Choroid plexus epithelial cell (primary cell): ENCODE data around the gene OXER1.

ENCODE experiments used
- DNase-seq: peaks from one replicate; pipeline ENCODE4 v3.0.0-alpha.2; 2010; ENCODE audit warnings: low read depth
- H3K4me3 ChIP-seq: 2 replicates; pipeline ENCODE4 v1.5.1; 2011; ENCODE audit warnings: low read depth, mild to moderate bottlenecking, control low read depth, low read length, moderate library complexity
- TF ChIP-seq, protein P1 (sequence below): conservative IDR thresholded peaks from 2 replicates; pipeline ENCODE4 v1.5.1; 2011; ENCODE audit warnings: low read depth, mild to moderate bottlenecking, control low read depth, inconsistent platforms, low read length, moderate library complexity

OXER1 gene

DNA sequence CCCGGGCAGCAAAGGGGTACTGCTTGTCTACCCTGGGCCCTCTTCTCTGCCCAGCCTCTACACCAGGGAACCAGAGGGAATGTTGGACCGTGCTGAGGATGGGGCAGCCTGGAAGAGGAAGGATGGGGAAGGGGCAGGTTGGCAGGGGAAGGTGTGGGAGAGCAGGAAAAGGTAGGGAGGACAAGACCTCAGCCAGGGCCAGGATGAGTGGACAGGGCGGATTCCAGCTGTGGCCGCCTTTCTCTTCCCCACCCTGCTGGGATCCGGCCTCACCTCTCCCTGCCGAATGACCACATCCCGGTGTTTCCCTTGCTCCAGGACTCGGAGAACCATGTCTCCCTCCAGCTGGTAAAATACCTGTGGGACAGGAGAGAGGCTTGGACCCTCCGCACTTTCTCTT lies 19.6 kb upstream of the OXER1 start:
- TF ChIP-seq, protein P1, sequence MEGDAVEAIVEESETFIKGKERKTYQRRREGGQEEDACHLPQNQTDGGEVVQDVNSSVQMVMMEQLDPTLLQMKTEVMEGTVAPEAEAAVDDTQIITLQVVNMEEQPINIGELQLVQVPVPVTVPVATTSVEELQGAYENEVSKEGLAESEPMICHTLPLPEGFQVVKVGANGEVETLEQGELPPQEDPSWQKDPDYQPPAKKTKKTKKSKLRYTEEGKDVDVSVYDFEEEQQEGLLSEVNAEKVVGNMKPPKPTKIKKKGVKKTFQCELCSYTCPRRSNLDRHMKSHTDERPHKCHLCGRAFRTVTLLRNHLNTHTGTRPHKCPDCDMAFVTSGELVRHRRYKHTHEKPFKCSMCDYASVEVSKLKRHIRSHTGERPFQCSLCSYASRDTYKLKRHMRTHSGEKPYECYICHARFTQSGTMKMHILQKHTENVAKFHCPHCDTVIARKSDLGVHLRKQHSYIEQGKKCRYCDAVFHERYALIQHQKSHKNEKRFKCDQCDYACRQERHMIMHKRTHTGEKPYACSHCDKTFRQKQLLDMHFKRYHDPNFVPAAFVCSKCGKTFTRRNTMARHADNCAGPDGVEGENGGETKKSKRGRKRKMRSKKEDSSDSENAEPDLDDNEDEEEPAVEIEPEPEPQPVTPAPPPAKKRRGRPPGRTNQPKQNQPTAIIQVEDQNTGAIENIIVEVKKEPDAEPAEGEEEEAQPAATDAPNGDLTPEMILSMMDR: no peak
- no peak for DNase-seq
- H3K4me3 ChIP-seq: no peak overlapping the region

DNA sequence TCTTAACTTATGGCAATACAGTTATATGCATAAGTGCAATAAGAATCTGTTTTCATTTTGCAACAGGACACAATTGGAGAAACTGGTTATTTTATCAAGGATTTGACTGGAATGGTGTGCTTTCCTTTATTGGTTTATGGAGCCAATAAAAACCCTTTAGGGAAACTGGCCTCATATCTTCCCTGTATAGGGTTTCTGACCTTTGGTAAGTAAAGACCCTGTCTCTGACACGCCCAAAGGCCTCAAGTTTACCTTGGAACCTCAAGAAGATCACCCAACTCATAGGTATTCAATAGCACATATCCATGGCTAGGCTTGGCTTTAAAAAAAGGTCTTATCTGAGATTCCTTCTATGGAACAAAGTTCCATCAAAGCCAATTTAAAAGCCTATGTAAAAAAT lies 17.2 kb upstream of the OXER1 start:
- no peak overlapping the region for H3K4me3 ChIP-seq
- TF ChIP-seq, protein P1: no peak
- DNase-seq: no peak

DNA sequence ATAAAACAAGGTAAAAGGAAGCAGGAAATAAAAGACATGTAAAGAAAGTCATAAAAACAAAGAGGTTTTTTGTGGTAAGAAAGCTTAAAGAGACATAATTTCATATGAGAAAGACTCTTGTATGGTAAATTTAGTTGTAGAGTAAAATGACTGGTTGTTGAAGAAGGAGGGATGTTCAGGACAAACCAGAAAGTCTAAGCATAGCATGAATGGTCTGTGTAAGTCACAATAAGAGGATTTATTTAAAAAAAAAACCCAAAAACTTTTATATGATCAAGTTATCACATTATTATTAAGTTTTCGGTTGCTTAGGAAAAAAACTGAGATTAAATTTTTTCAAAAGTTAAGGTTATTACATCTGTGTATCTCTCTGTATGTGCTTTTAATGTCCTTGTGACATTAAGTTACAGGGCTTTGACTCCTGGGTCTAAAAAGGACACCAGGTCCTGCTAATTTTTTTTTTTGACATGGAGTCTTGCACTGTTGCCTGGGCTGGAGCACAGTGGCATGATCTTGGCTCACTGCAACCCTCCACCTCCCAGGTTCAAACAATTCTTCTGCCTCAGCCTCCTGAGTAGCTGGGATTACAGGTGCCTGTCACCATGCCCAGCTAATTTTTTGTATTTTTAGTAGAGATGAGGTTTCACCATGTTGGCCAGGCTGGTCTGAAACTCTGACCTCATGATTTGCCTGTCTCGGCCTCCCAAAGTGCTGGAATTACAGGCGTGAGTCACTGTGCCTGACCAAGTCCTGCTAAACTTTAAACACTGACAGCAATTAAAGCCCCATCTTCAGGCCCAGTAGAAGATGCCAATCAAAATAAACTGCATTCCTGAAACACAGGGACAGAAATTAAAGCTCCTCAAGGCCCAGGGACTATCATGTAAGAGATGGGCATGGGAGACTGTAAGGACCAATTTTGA lies 14.2 kb upstream of the OXER1 start:
- H3K4me3 ChIP-seq: no peak overlapping the region
- TF ChIP-seq, protein P1: no peak
- DNase-seq: no peak

DNA sequence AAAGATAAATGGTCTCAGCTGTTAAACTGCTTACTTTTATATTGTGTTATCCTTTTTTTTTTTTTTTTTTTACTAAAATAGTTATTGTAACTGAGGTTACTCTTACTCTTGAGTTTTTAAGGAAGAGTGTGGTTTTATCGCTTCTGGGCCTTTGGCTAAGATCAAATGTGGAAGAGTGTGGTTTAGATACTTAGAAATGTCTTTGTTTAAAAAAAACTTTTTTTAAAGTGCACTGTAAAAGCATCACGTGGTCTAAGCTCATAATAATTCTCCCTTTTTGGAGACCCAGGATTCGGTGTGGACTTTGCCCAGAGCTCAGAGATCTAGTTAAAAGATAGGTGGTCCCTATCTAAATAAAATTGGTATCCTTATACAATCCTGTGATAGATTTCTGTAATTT lies 11.9 kb upstream of the OXER1 start:
- no peak for DNase-seq
- no peak overlapping the region for H3K4me3 ChIP-seq
- TF ChIP-seq, protein P1: no peak

DNA sequence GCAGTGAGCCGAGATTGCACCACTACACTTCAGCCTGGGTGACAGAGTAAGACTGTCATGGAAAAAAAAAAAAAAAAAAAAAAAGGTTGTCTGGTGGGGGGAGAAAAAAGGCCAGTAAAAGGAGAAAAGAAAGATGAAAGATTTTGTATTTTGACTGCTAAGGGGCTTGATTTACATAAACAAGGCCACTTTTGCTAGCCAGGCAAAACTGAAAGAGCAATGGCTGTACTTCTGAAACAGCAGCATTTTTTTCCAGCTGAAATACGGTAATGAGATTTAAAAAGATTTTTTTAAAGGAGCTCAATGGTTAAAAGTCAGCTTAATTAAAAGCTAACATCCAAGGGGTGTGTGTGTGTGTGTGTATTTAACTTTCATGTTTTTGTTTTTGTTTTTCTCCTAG lies 11.3 kb upstream of the OXER1 start:
- TF ChIP-seq, protein P1: no peak
- no peak for DNase-seq
- H3K4me3 ChIP-seq: no peak overlapping the region

DNA sequence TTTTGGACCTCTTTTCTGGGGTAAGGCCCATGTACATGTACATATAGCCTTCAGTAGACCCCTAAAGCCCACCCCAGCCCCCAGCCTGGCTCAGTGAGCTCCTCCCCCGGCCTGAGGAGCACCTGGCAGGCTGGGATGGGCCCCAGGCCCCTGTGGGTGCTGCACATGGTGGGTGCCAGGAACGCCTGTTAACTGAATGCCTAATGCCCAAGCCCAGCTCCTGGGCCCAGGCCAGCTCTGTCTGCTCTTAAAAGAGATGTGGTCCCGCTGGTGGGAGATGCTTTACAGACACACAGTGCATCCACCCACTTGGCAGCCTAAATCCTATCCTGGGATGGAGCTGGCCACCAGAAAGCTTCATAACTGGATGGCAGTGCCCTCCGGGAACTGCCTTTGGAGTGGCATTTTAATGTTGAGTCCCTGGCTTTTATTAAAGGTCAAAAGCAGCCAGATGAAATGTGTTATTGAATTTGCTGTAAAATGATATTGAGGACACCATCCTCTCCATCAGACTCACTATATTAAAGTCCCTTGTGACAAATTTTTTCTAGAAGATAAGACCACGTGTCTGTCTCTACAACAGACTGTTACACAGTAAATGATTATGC lies 7.7 kb upstream of the OXER1 start:
- TF ChIP-seq, protein P1: no peak
- DNase-seq: no peak
- no peak overlapping the region for H3K4me3 ChIP-seq
